Muscle of arm (tissue), 12 donors: ENCODE results near the gene ZNF423. TPM values are rescaled to one million over a fixed set of nuclear protein-coding genes. Genes with fewer than 3 reads are reported as not detected.

Source experiments
- DNase-seq: peaks from one replicate; pipeline ENCODE4 v3.0.0-alpha.2; 2013
- polyA plus RNA-seq, 12 donors: library from polyadenylated mRNA; unstranded; fragments of 120-200 nt; gene quantifications; one replicate each; pipeline ENCODE4 v1.2.1, GENCODE V29; 2013; ENCODE audit not compliant: insufficient read length in 12 of 12

Gene ZNF423
- polyA plus RNA-seq, 12 donors: 22.6 to 37.5 (median 25.9) TPM; not detected in 1

- DNase-seq: no peak
Observed at GRCh38 chr16:49850558-49851467, 5.1 kb downstream of the ZNF423 start.

- DNase-seq: no peak
Observed at GRCh38 chr16:49849754-49850108, 6.2 kb downstream of the ZNF423 start.

GRCh38 chr16:49849037-49849753, 6.7 kb downstream of the ZNF423 start:
- DNase-seq: no peak

GRCh38 chr16:49848530-49848929, 7.4 kb downstream of the ZNF423 start:
- DNase-seq: no peak

- DNase-seq: no peak
Observed at GRCh38 chr16:49846800-49847199, 9.1 kb downstream of the ZNF423 start.

GRCh38 chr16:49844359-49844758, 11.6 kb downstream of the ZNF423 start:
- DNase-seq: no peak

- no peak for DNase-seq
Observed at GRCh38 chr16:49843758-49844157, 12.2 kb downstream of the ZNF423 start.

GRCh38 chr16:49842972-49843371, 12.9 kb downstream of the ZNF423 start:
- DNase-seq: no peak

- DNase-seq: no peak
Observed at GRCh38 chr16:49839017-49839825, 16.7 kb downstream of the ZNF423 start.

- DNase-seq: no peak
Observed at GRCh38 chr16:49838441-49839016, 17.4 kb downstream of the ZNF423 start.

GRCh38 chr16:49837688-49838410, 18.1 kb downstream of the ZNF423 start:
- DNase-seq: no peak

- no peak for DNase-seq
Observed at GRCh38 chr16:49836668-49837067, 19.2 kb downstream of the ZNF423 start.

GRCh38 chr16:49836218-49836617, 19.7 kb downstream of the ZNF423 start:
- no peak for DNase-seq

- no peak for DNase-seq
Observed at GRCh38 chr16:49835161-49835777, 20.6 kb downstream of the ZNF423 start.

GRCh38 chr16:49834531-49835151, 21.3 kb downstream of the ZNF423 start:
- peak; percentile 54 for DNase-seq

- peak; percentile 12 for DNase-seq
Observed at GRCh38 chr16:49833796-49834530, 21.9 kb downstream of the ZNF423 start.

- peak; percentile 63 for DNase-seq
Observed at GRCh38 chr16:49833085-49833484, 22.8 kb downstream of the ZNF423 start.

GRCh38 chr16:49832177-49832576, 23.7 kb downstream of the ZNF423 start:
- DNase-seq: no peak

- DNase-seq: no peak
Observed at GRCh38 chr16:49830873-49831272, 25.0 kb downstream of the ZNF423 start.
